MG63 (cell line): Measurements from ENCODE around the gene SCFD2. TPM values are rescaled to one million over a fixed set of nuclear protein-coding genes. Genes with fewer than 3 reads are reported as not detected.

Experiments
- DNase-seq: peaks from one replicate; pipeline ENCODE4 v3.0.0-alpha.2; 2020
- H3K27me3 ChIP-seq: fragments of 250-450 bp; sonication (Bioruptor Pico); 2 replicates; pipeline ENCODE4 v1.5.1; 2020; ENCODE audit warnings: mild to moderate bottlenecking, moderate library complexity
- H3K36me3 ChIP-seq: fragments of 250-450 bp; sonication (Bioruptor Pico); 2 replicates; pipeline ENCODE4 v1.5.1; 2020; ENCODE audit warnings: mild to moderate bottlenecking, moderate library complexity
- H3K4me3 ChIP-seq: fragments of 250-450 bp; sonication (Bioruptor Pico); 2 replicates; pipeline ENCODE4 v1.5.1; 2020; ENCODE audit warnings: mild to moderate bottlenecking, moderate library complexity
- H3K9me3 ChIP-seq: fragments of 250-450 bp; sonication (Bioruptor Pico); 2 replicates; pipeline ENCODE4 v1.5.1; 2020; ENCODE audit warnings: mild to moderate bottlenecking, moderate library complexity
- total RNA-seq: library from RNA; depleted of rRNA; stranded (reverse); fragments of >200 nt; shearing (Covaris generic); gene quantifications from 2 replicates; pipeline ENCODE4 v1.2.3, GENCODE V29; 2014; ENCODE audit warnings: low replicate concordance

The SCFD2 gene
- total RNA-seq, 1 experiment from 2014 or later: 119 TPM

GRCh38 chr4:52948057-52948423, 417.8 kb downstream of the SCFD2 start:
- H3K27me3 ChIP-seq: no peaks in the 10 kb centered on the region
- no peak for DNase-seq
- peaks cover 19% of the 10 kb centered on the region for H3K36me3 ChIP-seq
- H3K4me3 ChIP-seq: no peak overlapping the region
- no peaks in the 10 kb centered on the region for H3K9me3 ChIP-seq

- H3K27me3 ChIP-seq: no peaks in the 10 kb centered on the region
- DNase-seq: no peak
- H3K9me3 ChIP-seq: no peaks in the 10 kb centered on the region
- no peak overlapping the region for H3K4me3 ChIP-seq
- peaks cover 17% of the 10 kb centered on the region for H3K36me3 ChIP-seq
These were observed 418.3 kb downstream of the SCFD2 start for GRCh38 chr4:52947401-52948056.

- H3K9me3 ChIP-seq: no peaks in the 10 kb centered on the region
- DNase-seq: no peak
- peaks cover 17% of the 10 kb centered on the region for H3K36me3 ChIP-seq
- no peak overlapping the region for H3K4me3 ChIP-seq
- no peaks in the 10 kb centered on the region for H3K27me3 ChIP-seq
These were observed 419.0 kb downstream of the SCFD2 start for GRCh38 chr4:52946855-52947254.

- DNase-seq: no peak
- Histone ChIP-seq H3K9me3 (no peaks in the 10 kb centered on the region), H3K4me3 (no peak overlapping the region), H3K36me3 (peaks cover 11% of the 10 kb centered on the region), H3K27me3 (no peaks in the 10 kb centered on the region)
These were observed 419.9 kb downstream of the SCFD2 start for GRCh38 chr4:52945982-52946381.

- Histone ChIP-seq H3K36me3 (peaks cover 8% of the 10 kb centered on the region), H3K9me3 (no peaks in the 10 kb centered on the region)
These were observed 420.4 kb downstream of the SCFD2 start for GRCh38 chr4:52945326-52945898.

GRCh38 chr4:52943677-52944076, 422.2 kb downstream of the SCFD2 start:
- Histone ChIP-seq H3K4me3 (no peak overlapping the region), H3K27me3 (no peaks in the 10 kb centered on the region)

More at GRCh38 chr4:52945326-52945898, 420.4 kb downstream of the SCFD2 start:
- no peak for DNase-seq
- Histone ChIP-seq H3K4me3 (no peak overlapping the region), H3K27me3 (no peaks in the 10 kb centered on the region)

GRCh38 chr4:52942936-52943335, 422.9 kb downstream of the SCFD2 start:
- DNase-seq: no peak
- Histone ChIP-seq H3K36me3 (no peaks in the 10 kb centered on the region; the same call in 1 of the 2 replicates), H3K9me3 (no peaks in the 10 kb centered on the region), H3K27me3 (no peaks in the 10 kb centered on the region), H3K4me3 (no peak overlapping the region)

More at GRCh38 chr4:52943677-52944076, 422.2 kb downstream of the SCFD2 start:
- DNase-seq: no peak
- Histone ChIP-seq H3K36me3 (no peaks in the 10 kb centered on the region), H3K9me3 (no peaks in the 10 kb centered on the region)

GRCh38 chr4:52941450-52941849, 424.4 kb downstream of the SCFD2 start:
- Histone ChIP-seq H3K36me3 (peaks cover 5% of the 10 kb centered on the region), H3K9me3 (no peaks in the 10 kb centered on the region), H3K27me3 (no peaks in the 10 kb centered on the region), H3K4me3 (no peak overlapping the region)
- DNase-seq: no peak

GRCh38 chr4:52939739-52940138, 426.1 kb downstream of the SCFD2 start:
- no peak for DNase-seq
- Histone ChIP-seq H3K4me3 (no peak overlapping the region), H3K9me3 (no peaks in the 10 kb centered on the region), H3K27me3 (no peaks in the 10 kb centered on the region), H3K36me3 (peaks cover 5% of the 10 kb centered on the region)

GRCh38 chr4:52939325-52939724, 426.5 kb downstream of the SCFD2 start:
- DNase-seq: no peak
- peaks cover 2% of the 10 kb centered on the region; the same call in 1 of the 2 replicates for H3K9me3 ChIP-seq
- no peak overlapping the region for H3K4me3 ChIP-seq
- H3K36me3 ChIP-seq: peaks cover 5% of the 10 kb centered on the region
- no peaks in the 10 kb centered on the region for H3K27me3 ChIP-seq

- Histone ChIP-seq H3K36me3 (peaks cover 8% of the 10 kb centered on the region), H3K27me3 (no peaks in the 10 kb centered on the region), H3K4me3 (no peak overlapping the region), H3K9me3 (peaks cover 7% of the 10 kb centered on the region; the same call in 1 of the 2 replicates)
- no peak for DNase-seq
These were observed 428.0 kb downstream of the SCFD2 start for GRCh38 chr4:52937829-52938228.

GRCh38 chr4:52936729-52937128, 429.1 kb downstream of the SCFD2 start:
- peaks cover 7% of the 10 kb centered on the region; the same call in 1 of the 2 replicates for H3K9me3 ChIP-seq
- DNase-seq: no peak
- H3K27me3 ChIP-seq: no peaks in the 10 kb centered on the region
- H3K36me3 ChIP-seq: peaks cover 8% of the 10 kb centered on the region
- H3K4me3 ChIP-seq: no peak overlapping the region

GRCh38 chr4:52935317-52935716, 430.5 kb downstream of the SCFD2 start:
- no peak for DNase-seq
- Histone ChIP-seq H3K27me3 (no peaks in the 10 kb centered on the region), H3K4me3 (no peak overlapping the region), H3K36me3 (peaks cover 15% of the 10 kb centered on the region), H3K9me3 (peaks cover 7% of the 10 kb centered on the region; the same call in 1 of the 2 replicates)

GRCh38 chr4:52933738-52934137, 432.1 kb downstream of the SCFD2 start:
- Histone ChIP-seq H3K27me3 (no peaks in the 10 kb centered on the region), H3K4me3 (no peak overlapping the region), H3K36me3 (peaks cover 18% of the 10 kb centered on the region), H3K9me3 (peaks cover 7% of the 10 kb centered on the region)
- no peak for DNase-seq

GRCh38 chr4:52932591-52933470, 433.0 kb downstream of the SCFD2 start:
- Histone ChIP-seq H3K9me3 (peaks cover 7% of the 10 kb centered on the region), H3K36me3 (peaks cover 18% of the 10 kb centered on the region), H3K27me3 (no peaks in the 10 kb centered on the region), H3K4me3 (no peak overlapping the region)
- DNase-seq: peak; percentile 90

- Histone ChIP-seq H3K9me3 (peaks cover 7% of the 10 kb centered on the region), H3K36me3 (peaks cover 13% of the 10 kb centered on the region), H3K4me3 (no peak overlapping the region), H3K27me3 (no peaks in the 10 kb centered on the region)
- DNase-seq: no peak
These were observed 434.6 kb downstream of the SCFD2 start for GRCh38 chr4:52931243-52931642.
